Limb (tissue), 2 donors: ENCODE results near the gene TBRG4.
"Not testable (repeated sequence)": the region's sequence is repeated elsewhere in the genome, so short reads cannot be mapped to it uniquely, and the experiment has no call there.

ENCODE experiments used
- DNase-seq, 2 donors: peaks; one replicate each; pipeline ENCODE4 v3.0.0-alpha.2; 2016; ENCODE audit errors: extremely low spot score in 2 of 2

TBRG4 gene

GRCh38 chr7:45111298-45112223 is at the start of gene TBRG4:
Gene TBRG4 (minus strand): TSS chr7:45111697. CDS start chr7:45109237, 2,460 bp downstream.
- DNase-seq = peak; percentile 95 to 96

GRCh38 chr7:45161138-45161537 is 49.6 kb upstream of the TBRG4 start:
- DNase-seq = no peak

GRCh38 chr7:45160417-45160881 is 49.0 kb upstream of the TBRG4 start:
- no peak for DNase-seq

GRCh38 chr7:45159296-45159695 is 47.8 kb upstream of the TBRG4 start:
- no peak for DNase-seq

GRCh38 chr7:45158471-45158870 is 47.0 kb upstream of the TBRG4 start:
- no peak for DNase-seq

- DNase-seq = no peak
Observed at GRCh38 chr7:45157653-45158401, 46.3 kb upstream of the TBRG4 start, which contains the start of gene RAMP3. Gene RAMP3 (plus strand): TSS chr7:45157791. CDS start chr7:45157829, 38 bp downstream.

- no peak for DNase-seq
Observed at GRCh38 chr7:45157286-45157652, 45.8 kb upstream of the TBRG4 start.

- DNase-seq = no peak
Observed at GRCh38 chr7:45156516-45157272, 45.2 kb upstream of the TBRG4 start.

GRCh38 chr7:45155941-45156340 is 44.4 kb upstream of the TBRG4 start:
- no peak for DNase-seq

GRCh38 chr7:45155357-45155900 is 43.9 kb upstream of the TBRG4 start:
- DNase-seq = no peak

- DNase-seq = not testable (repeated sequence)
Observed at GRCh38 chr7:45153861-45154260, 42.4 kb upstream of the TBRG4 start.

- DNase-seq = no peak
Observed at GRCh38 chr7:45153233-45153632, 41.7 kb upstream of the TBRG4 start.

GRCh38 chr7:45151967-45152366 is 40.5 kb upstream of the TBRG4 start:
- DNase-seq = no peak

- DNase-seq = no peak
Observed at GRCh38 chr7:45151131-45151684, 39.7 kb upstream of the TBRG4 start.

- no peak for DNase-seq
Observed at GRCh38 chr7:45150199-45150598, 38.7 kb upstream of the TBRG4 start.

- DNase-seq = no peak
Observed at GRCh38 chr7:45149606-45150005, 38.1 kb upstream of the TBRG4 start.

GRCh38 chr7:45148653-45148973 is 37.1 kb upstream of the TBRG4 start:
- DNase-seq = no peak

GRCh38 chr7:45147858-45148652 is 36.6 kb upstream of the TBRG4 start:
- DNase-seq = no peak

- DNase-seq = no peak
Observed at GRCh38 chr7:45146531-45147379, 35.3 kb upstream of the TBRG4 start.
